Stimulated activated CD4-positive, alpha-beta T cell treated with anti-CD3 and anti-CD28 coated beads, Interleukin-2, amount 100 ng/mL, for 4 hours (primary cell): ENCODE results near the gene CHAT.

Experiments used
- DNase-seq: peaks from one replicate; pipeline ENCODE4 v3.0.0-alpha.2; 2020; ENCODE audit warnings: low read depth

CHAT gene

GRCh38 chr10:49613882-49614241 is at the start of gene CHAT:
Gene CHAT, plus strand, starts transcription at chr10:49614037. Its CDS starts 153 bp downstream, at chr10:49614190.
- no peak for DNase-seq

GRCh38 chr10:49564461-49565009 is 49.3 kb upstream of the CHAT start:
- no peak for DNase-seq

- no peak for DNase-seq
Observed at GRCh38 chr10:49567810-49568209, 46.0 kb upstream of the CHAT start.

GRCh38 chr10:49568235-49568634 is 45.6 kb upstream of the CHAT start:
- no peak for DNase-seq

GRCh38 chr10:49569031-49569631 is 44.7 kb upstream of the CHAT start:
- no peak for DNase-seq

- DNase-seq: no peak
Observed at GRCh38 chr10:49571388-49571787, 42.4 kb upstream of the CHAT start.

- DNase-seq: no peak
Observed at GRCh38 chr10:49572594-49573114, 41.2 kb upstream of the CHAT start.

GRCh38 chr10:49575489-49576072 is 38.3 kb upstream of the CHAT start:
- no peak for DNase-seq

- no peak for DNase-seq
Observed at GRCh38 chr10:49577182-49577925, 36.5 kb upstream of the CHAT start.

- DNase-seq: no peak
Observed at GRCh38 chr10:49578392-49578791, 35.4 kb upstream of the CHAT start.

GRCh38 chr10:49579621-49580020 is 34.2 kb upstream of the CHAT start:
- no peak for DNase-seq

GRCh38 chr10:49585387-49585786 is 28.4 kb upstream of the CHAT start:
- no peak for DNase-seq

GRCh38 chr10:49587981-49588380 is 25.9 kb upstream of the CHAT start:
- DNase-seq: no peak

- DNase-seq: peak; percentile 19
Observed at GRCh38 chr10:49592726-49593563, 20.9 kb upstream of the CHAT start.

- DNase-seq: no peak
Observed at GRCh38 chr10:49593564-49593875, 20.3 kb upstream of the CHAT start.

GRCh38 chr10:49593998-49594397 is 19.8 kb upstream of the CHAT start:
- DNase-seq: no peak

- DNase-seq: no peak
Observed at GRCh38 chr10:49594594-49594993, 19.2 kb upstream of the CHAT start.

- no peak for DNase-seq
Observed at GRCh38 chr10:49595003-49595712, 18.7 kb upstream of the CHAT start.

- DNase-seq: no peak
Observed at GRCh38 chr10:49595713-49596492, 17.9 kb upstream of the CHAT start.

GRCh38 chr10:49596493-49596809 is 17.4 kb upstream of the CHAT start:
- DNase-seq: no peak

GRCh38 chr10:49596836-49597235 is 17.0 kb upstream of the CHAT start:
- no peak for DNase-seq
